Spleen (tissue), 7 donors: ENCODE data around the gene KLHDC2.
A peak's percentile ranks its signal among the peaks of the same experiment; 100 is the strongest.

Experiments used
- POLR2AphosphoS5 ChIP-seq, 3 donors: sonication (generic); formaldehyde crosslinking; IDR thresholded peaks; one replicate each; pipeline ENCODE4 v1.5.1; 2017; ENCODE audit warnings: antibody characterized with exemption in 3 of 3
- TF ChIP-seq, protein P1 (sequence below), 11 experiments: fragments of 200-600 bp in 7 of 11; fragments of 450-650 bp in 4 of 11; sonication (generic) in 4 of 11; IDR thresholded peaks in 8 of 11; conservative IDR thresholded peaks in 3 of 11; 1 replicate in 7 of 11; 2 replicates in 4 of 11; pipeline versions ENCODE4 v1.4.0 to v1.8.0; 2016 to 2021; ENCODE audit warnings: antibody characterized with exemption in 11 of 11, inconsistent platforms in 4 of 11, mild to moderate bottlenecking in 1 of 11
- donor health status: DM: no; HTN: no; CAD: no; lungs with moderate emphysema.
- donor health status: DM: no; HTN: no; CAD: no.
- donor health status: DM: no; HTN: no; CAD: no.

DNA sequence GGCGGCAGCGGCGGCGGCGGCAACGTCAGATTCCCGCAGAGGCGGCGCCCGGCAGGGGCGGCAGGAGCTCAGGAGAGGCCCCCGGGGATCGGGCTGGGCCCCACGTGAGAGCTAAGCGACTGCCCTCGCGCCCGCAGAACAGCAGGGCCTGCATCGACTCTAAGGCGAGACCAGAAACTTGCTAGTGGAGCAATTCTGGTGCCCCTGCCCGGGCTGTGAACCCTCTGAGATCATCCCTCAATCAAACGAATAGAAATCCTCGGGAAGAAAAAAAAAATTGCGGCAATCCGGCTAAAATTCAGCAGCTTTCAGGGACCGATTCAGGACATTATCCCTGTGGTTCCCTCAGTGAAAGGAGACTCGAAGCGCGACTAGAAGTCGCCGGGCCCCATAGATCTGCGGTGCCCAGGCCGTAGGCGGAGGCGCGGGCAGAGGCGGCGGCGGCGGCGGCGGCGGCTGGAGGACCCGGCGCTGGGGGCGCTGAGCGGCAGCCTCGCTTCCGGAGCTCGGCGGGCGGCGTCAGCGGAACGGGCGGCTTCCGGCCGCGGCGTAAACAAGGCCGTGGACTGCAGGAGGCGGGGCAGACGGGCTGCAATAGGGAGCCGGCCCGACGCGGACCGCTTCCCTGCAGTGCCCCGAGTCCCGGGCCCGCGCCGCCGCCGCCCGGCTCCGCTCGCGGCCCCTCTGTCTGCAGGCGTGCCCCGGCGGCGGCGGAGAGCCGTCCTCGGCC, at the start of gene KLHDC2:
- TF ChIP-seq, protein P1, sequence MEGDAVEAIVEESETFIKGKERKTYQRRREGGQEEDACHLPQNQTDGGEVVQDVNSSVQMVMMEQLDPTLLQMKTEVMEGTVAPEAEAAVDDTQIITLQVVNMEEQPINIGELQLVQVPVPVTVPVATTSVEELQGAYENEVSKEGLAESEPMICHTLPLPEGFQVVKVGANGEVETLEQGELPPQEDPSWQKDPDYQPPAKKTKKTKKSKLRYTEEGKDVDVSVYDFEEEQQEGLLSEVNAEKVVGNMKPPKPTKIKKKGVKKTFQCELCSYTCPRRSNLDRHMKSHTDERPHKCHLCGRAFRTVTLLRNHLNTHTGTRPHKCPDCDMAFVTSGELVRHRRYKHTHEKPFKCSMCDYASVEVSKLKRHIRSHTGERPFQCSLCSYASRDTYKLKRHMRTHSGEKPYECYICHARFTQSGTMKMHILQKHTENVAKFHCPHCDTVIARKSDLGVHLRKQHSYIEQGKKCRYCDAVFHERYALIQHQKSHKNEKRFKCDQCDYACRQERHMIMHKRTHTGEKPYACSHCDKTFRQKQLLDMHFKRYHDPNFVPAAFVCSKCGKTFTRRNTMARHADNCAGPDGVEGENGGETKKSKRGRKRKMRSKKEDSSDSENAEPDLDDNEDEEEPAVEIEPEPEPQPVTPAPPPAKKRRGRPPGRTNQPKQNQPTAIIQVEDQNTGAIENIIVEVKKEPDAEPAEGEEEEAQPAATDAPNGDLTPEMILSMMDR (IDR thresholded peaks at IDR 0.05 in 8 of 11, conservative IDR thresholded peaks at IDR 0.05 in 3 of 11), result peak in 7 of 11 experiments; percentile 5 to 69 (median 44)
- peak; percentile 84 to 91 (median 91) for TF ChIP-seq POLR2AphosphoS5 (IDR thresholded peaks at IDR 0.05)
